PC-3 (cell line): Measurements from ENCODE around the gene PLA2G2D. TPM values are rescaled to one million over a fixed set of nuclear protein-coding genes. Genes with fewer than 3 reads are reported as not detected.

Source experiments
- ATAC-seq: fragments of 200-7000 bp; cut with Tn5 transposase; 2 replicates; pipeline ENCODE4 v1.9.1; 2020; ENCODE audit warnings: mild to moderate bottlenecking, moderate library complexity
- BruUV-seq: library from RNA; stranded (reverse); fragments of 400-500 nt; replicated peaks from 2 replicates; lab custom pipeline; 2021; lab: Mats Ljungman, UMichigan
- CTCF ChIA-PET: fragments of 300-600 bp; sonication (Branson Sonifier 250); formaldehyde crosslinking; loops from one replicate; lab custom pipeline; 2022; ENCODE audit warnings: antibody characterized with exemption; lab: Charles Lee
- POLR2A ChIA-PET: fragments of 300-600 bp; sonication (Branson Sonifier 250); formaldehyde crosslinking; loops from one replicate; lab custom pipeline; 2022; ENCODE audit warnings: antibody characterized with exemption; ENCODE audit not compliant: unreplicated experiment; lab: Charles Lee
- DNase-seq: peaks from one replicate; pipeline ENCODE4 v3.0.0-alpha.2; 2015
- H2AFZ ChIP-seq: fragments of 300-600 bp; sonication (generic); 2 replicates; pipeline ENCODE4 v1.6.0; 2016; ENCODE audit warnings: antibody characterized with exemption, low read length
- H3F3A ChIP-seq: fragments of 300-600 bp; sonication (generic); one replicate; pipeline ENCODE4 v1.6.0; 2017; ENCODE audit warnings: antibody characterized with exemption, low read length, control low read depth, mild to moderate bottlenecking; ENCODE audit not compliant: unreplicated experiment
- H3K27ac ChIP-seq: fragments of 300-600 bp; sonication (generic); 2 replicates; pipeline ENCODE4 v1.5.1; 2016; ENCODE audit warnings: mild to moderate bottlenecking, low read length
- H3K27me3 ChIP-seq: fragments of 300-600 bp; sonication (generic); 2 replicates; pipeline ENCODE4 v1.6.1; 2016; ENCODE audit warnings: low read length, mixed read lengths
- H3K36me3 ChIP-seq: fragments of 300-600 bp; sonication (generic); 2 replicates; pipeline ENCODE4 v1.6.1; 2016; ENCODE audit warnings: low read depth, mixed run types, low read length, mixed read lengths
- H3K4me1 ChIP-seq: fragments of 300-600 bp; sonication (generic); 2 replicates; pipeline ENCODE4 v1.5.1; 2016; ENCODE audit warnings: low read length; ENCODE audit not compliant: insufficient read depth
- H3K4me2 ChIP-seq: fragments of 300-600 bp; sonication (generic); 2 replicates; pipeline ENCODE4 v1.6.0; 2016; ENCODE audit warnings: low read length
- H3K4me3 ChIP-seq: fragments of 300-600 bp; sonication (generic); 2 replicates; pipeline ENCODE4 v1.5.1; 2016; ENCODE audit warnings: mild to moderate bottlenecking, low read length, mixed read lengths
- H3K79me2 ChIP-seq: fragments of 300-600 bp; sonication (generic); 2 replicates; pipeline ENCODE4 v1.6.1; 2017; ENCODE audit warnings: low read length, mixed read lengths
- H3K9ac ChIP-seq: fragments of 300-600 bp; sonication (generic); 2 replicates; pipeline ENCODE4 v1.6.0; 2016; ENCODE audit warnings: mild to moderate bottlenecking, low read length
- H3K9me2 ChIP-seq: fragments of 300-600 bp; sonication (generic); replicated peaks from 2 replicates; pipeline ENCODE4 v1.6.1; 2016; ENCODE audit warnings: mixed run types, low read length, mixed read lengths
- H3K9me3 ChIP-seq: fragments of 300-600 bp; sonication (generic); 2 replicates; pipeline ENCODE4 v1.6.1; 2016; ENCODE audit warnings: low read length, mixed read lengths
- H4K20me1 ChIP-seq: fragments of 300-600 bp; sonication (generic); 2 replicates; pipeline ENCODE4 v1.6.1; 2016; ENCODE audit warnings: low read length, mixed read lengths
- CTCF ChIP-seq: fragments of 300-600 bp; sonication (generic); conservative IDR thresholded peaks from 2 replicates; pipeline ENCODE4 v1.5.1; 2017; ENCODE audit warnings: antibody characterized with exemption, low read depth, mild to moderate bottlenecking, low read length
- EZH2 ChIP-seq: fragments of 300-600 bp; sonication (generic); IDR thresholded peaks from one replicate; pipeline ENCODE4 v1.6.1; 2017; ENCODE audit warnings: antibody characterized with exemption, mild to moderate bottlenecking, low read length; ENCODE audit not compliant: unreplicated experiment
- EZH2phosphoT487 ChIP-seq: fragments of 300-600 bp; sonication (generic); IDR thresholded peaks from 2 replicates; pipeline ENCODE4 v1.6.1; 2018; ENCODE audit warnings: mild to moderate bottlenecking, antibody characterized with exemption, low read length, borderline replicate concordance
- intact Hi-C: fragments of 100-400 bp; cut with micrococcal nuclease; formaldehyde crosslinking; loops from 2 replicates; pipeline ENCODE4 v1.9.0; 2023
- total RNA-seq: library from RNA; depleted of rRNA; stranded (reverse); fragments of >200 nt; gene quantifications from 2 replicates; pipeline ENCODE4 v1.2.3, GENCODE V29; 2014

The PLA2G2D gene
- total RNA-seq, 1 experiment from 2014 or later, result not detected

- ChIA-PET POLR2A (no interaction called here), CTCF (no interaction called here)
- no peaks in the 10 kb centered on the region for H3K27me3 ChIP-seq
- peaks cover 32% of the 10 kb centered on the region for H3K4me1 ChIP-seq
- no peak overlapping the region for H3K4me2 ChIP-seq
- H3K9me2 ChIP-seq, result no peaks in the 10 kb centered on the region
- BruUV-seq, result no TSS peak
- intact Hi-C loops, result no loop called here
- no peaks in the 10 kb centered on the region for H3K36me3 ChIP-seq
- ATAC-seq (no peak), DNase-seq (no peak)
- no peaks in the 10 kb centered on the region for H3K79me2 ChIP-seq
- H3F3A ChIP-seq, result no peaks in the 10 kb centered on the region
- no peak overlapping the region for H3K9ac ChIP-seq
- no peak overlapping the region for H2AFZ ChIP-seq
- TF ChIP-seq CTCF, result no peak
- no peak for TF ChIP-seq EZH2phosphoT487
- no peak for TF ChIP-seq EZH2
- H3K9me3 ChIP-seq, result no peaks in the 10 kb centered on the region
- H3K4me3 ChIP-seq, result no peak overlapping the region
- no peak overlapping the region for H3K27ac ChIP-seq
- H4K20me1 ChIP-seq, result no peaks in the 10 kb centered on the region
Measured at GRCh38 chr1:20141466-20141865, 22.1 kb upstream of the PLA2G2D start.

DNA sequence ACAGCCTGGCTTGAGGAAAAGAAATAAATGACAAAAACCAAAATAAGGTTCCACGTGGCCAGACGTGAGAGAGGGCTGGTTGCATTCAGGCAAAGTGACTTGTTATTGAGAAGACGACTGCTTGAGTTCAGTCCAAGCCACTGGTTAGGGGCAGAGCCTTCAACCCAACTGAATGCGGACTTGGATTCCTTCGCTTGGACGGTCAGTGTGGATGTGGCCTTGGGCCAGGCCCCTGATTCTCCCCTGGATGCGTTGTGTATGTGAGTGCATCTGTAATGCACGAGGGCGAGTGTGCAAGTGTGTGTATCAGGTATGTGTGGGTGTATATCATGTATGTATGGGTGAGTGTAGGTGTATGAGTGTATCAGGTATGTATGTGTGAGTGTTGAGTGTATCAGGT is 21.7 kb upstream of the PLA2G2D start:
- Histone ChIP-seq H3K9me2 (no peaks in the 10 kb centered on the region), H3F3A (no peaks in the 10 kb centered on the region), H4K20me1 (no peaks in the 10 kb centered on the region), H3K4me3 (no peak overlapping the region), H3K4me2 (no peak overlapping the region), H3K9me3 (no peaks in the 10 kb centered on the region), H3K27ac (no peak overlapping the region), H3K36me3 (no peaks in the 10 kb centered on the region), H3K27me3 (no peaks in the 10 kb centered on the region), H3K9ac (no peak overlapping the region), H3K79me2 (no peaks in the 10 kb centered on the region), H3K4me1 (peaks cover 36% of the 10 kb centered on the region), H2AFZ (no peak overlapping the region)
- ChIA-PET CTCF (no interaction called here), POLR2A (no interaction called here)
- ATAC-seq, result no peak
- no TSS peak for BruUV-seq
- intact Hi-C loops, result no loop called here
- no peak for DNase-seq
- TF ChIP-seq CTCF (no peak), EZH2 (no peak), EZH2phosphoT487 (no peak)

- peak overlapping the region; percentile 22; the same call in 1 of the 2 replicates for H3K4me2 ChIP-seq
- BruUV-seq, result no TSS peak
Measured at GRCh38 chr1:20139776-20140612, 20.7 kb upstream of the PLA2G2D start.

More at GRCh38 chr1:20139776-20140612, 20.7 kb upstream of the PLA2G2D start:
- Histone ChIP-seq H3K36me3 (no peaks in the 10 kb centered on the region), H3K4me3 (no peak overlapping the region), H3K79me2 (no peaks in the 10 kb centered on the region), H3F3A (no peaks in the 10 kb centered on the region), H4K20me1 (no peaks in the 10 kb centered on the region), H2AFZ (no peak overlapping the region), H3K9ac (no peak overlapping the region), H3K9me3 (no peaks in the 10 kb centered on the region), H3K27me3 (no peaks in the 10 kb centered on the region), H3K4me1 (peaks cover 38% of the 10 kb centered on the region), H3K9me2 (no peaks in the 10 kb centered on the region), H3K27ac (no peak overlapping the region)
- POLR2A ChIA-PET, result no interaction called here
- intact Hi-C loops, result no loop called here
- CTCF ChIA-PET, result no interaction called here
- no peak for TF ChIP-seq EZH2
- no peak for TF ChIP-seq CTCF
- TF ChIP-seq EZH2phosphoT487, result no peak
- DNase-seq, result peak; percentile 34
- ATAC-seq, result peak; percentile 20; the same call in 1 of the 2 replicates
